Esophagus squamous epithelium (tissue), 4 donors: ENCODE data around the gene DCUN1D2.

Experiments used
- CTCF ChIP-seq, 6 experiments: fragments of 450-650 bp in 4 of 6; fragments of 200-600 bp in 2 of 6; sonication (generic) in 2 of 6; IDR thresholded peaks; one replicate each; pipeline ENCODE4 v1.5.1; 2016 to 2019; ENCODE audit warnings: antibody characterized with exemption in 6 of 6, mild to moderate bottlenecking in 4 of 6, moderate library complexity in 4 of 6
- POLR2A ChIP-seq, 4 donors: fragments of 450-650 bp; IDR thresholded peaks; one replicate each; pipeline ENCODE4 v1.6.1; 2017; ENCODE audit warnings: antibody characterized with exemption in 4 of 4, mild to moderate bottlenecking in 4 of 4, moderate library complexity in 3 of 4

- TF ChIP-seq CTCF (IDR thresholded peaks at IDR 0.05) (no peak), POLR2A (IDR thresholded peaks at IDR 0.05) (no peak)
Observed at GRCh38 chr13:113531041-113531873, 40.7 kb upstream of the DCUN1D2 start.
